COLO668 (cell line): ENCODE results near the gene ACTRT3.
"Not testable (repeated sequence)": the region's sequence is repeated elsewhere in the genome, so short reads cannot be mapped to it uniquely, and the experiment has no call there.

ENCODE experiments used
- DNase-seq: peaks from one replicate; lab custom pipeline; 2025; ENCODE audit not compliant: unreplicated experiment; lab: John Stamatoyannopoulos, UW

ACTRT3 gene

GRCh38 chr3:169772897-169773816 is 3.8 kb upstream of the ACTRT3 start, which contains the start of gene MYNN:
MYNN (plus strand) TSS chr3:169773396; CDS start chr3:169774296, 900 bp downstream.
- peak; percentile 87 for DNase-seq

DNA sequence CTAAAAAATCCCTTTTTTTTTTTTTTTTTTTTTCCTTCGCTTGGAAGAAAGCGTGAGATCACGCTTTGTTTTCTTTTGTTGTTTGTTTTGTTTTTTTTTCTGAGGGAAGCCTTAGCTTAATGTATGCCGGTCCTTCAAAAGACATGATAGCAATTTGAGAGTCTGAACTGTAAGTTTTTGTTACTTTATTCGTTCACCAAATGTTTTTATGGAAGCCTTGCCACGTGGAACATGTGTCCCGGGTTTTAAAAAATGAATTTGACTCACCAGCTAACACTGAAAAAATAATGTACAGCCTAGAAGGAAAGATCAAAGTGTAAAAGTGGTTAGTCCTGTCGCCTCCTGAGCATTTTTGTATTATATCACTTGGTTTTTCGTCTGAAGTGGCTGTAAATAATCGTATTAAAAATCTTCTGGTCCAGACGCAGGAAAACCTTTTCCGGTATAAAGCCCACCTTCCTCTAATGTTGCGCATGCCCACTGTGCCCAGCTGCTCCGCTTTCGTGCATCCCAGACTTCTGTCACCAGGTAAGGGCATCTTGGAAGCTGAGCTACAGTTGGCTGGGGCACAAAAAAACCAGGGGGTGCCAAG is 3.0 kb upstream of the ACTRT3 start:
- DNase-seq: peak; percentile 69

DNA sequence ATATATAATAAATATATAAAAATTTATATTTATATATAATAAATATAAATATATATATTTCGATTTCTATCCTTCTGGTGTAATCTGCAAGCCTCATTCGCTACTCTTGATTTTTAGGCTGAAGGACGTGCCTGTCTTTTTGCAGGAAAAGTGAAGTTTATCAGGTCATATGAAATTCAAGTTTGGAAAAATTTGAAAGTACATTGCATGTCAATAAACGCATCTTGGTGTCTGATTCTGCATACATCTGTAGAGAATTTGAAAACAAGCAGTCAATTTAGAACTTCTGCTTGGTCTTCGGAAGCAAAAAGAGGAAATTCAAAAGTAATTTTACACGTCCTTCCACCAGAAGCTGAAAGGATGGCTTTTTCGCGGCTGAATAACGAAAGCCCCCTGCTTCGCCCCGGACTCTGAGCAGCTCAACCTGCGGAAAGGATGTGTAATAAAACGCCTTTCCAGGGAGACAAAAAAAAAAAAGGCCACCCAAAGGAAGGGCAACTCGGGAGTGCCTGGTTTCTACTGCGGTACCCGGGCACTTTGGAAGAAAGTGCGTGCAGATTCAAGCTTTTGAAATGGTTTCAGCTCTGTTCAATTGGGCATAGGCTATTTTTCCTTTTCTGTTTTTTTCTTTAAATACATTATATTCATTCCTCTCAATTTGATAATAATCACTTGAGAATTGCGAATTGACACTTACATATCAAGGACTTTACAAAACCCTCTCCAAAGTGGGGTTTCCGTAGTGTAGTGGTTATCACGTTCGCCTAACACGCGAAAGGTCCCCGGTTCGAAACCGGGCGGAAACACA is 2.3 kb upstream of the ACTRT3 start:
- peak; percentile 59 for DNase-seq

DNA sequence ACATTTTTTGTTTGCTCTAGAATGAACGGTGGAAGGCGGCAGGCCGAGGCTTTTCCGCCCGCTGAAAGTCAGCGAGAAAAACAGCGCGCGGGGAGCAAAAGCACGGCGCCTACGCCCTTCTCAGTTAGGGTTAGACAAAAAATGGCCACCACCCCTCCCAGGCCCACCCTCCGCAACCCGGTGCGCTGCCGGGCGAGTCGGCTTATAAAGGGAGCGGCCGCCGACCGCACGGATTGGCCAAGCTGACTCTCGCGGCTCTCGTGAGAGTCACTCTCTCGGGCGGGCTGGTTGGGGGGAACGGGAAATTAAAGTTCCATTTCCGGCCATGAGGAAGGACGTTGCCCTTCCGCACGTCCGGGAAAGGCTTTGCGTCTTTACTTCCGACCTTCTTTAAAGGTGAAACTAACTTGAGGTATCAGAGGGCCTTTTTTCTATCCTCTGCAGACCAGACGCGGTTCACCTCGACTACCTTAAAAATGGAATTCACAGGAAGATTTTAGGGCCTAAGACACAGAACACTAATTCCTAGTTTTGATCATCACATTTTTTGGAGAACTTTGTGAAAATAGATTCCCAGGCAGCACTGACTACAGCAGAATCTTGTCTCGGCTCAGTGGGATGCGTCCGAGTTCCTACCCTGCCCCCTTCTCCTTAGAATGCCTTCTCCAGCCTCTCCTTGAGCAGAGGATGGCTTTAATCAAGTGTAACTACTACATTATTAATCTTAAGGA is 4.3 kb downstream of the ACTRT3 start, which contains the start of gene TERC:
TSS of gene TERC (minus strand) at position 179 of the 731 bp plus-strand sequence.
- peak; percentile 86 for DNase-seq

DNA sequence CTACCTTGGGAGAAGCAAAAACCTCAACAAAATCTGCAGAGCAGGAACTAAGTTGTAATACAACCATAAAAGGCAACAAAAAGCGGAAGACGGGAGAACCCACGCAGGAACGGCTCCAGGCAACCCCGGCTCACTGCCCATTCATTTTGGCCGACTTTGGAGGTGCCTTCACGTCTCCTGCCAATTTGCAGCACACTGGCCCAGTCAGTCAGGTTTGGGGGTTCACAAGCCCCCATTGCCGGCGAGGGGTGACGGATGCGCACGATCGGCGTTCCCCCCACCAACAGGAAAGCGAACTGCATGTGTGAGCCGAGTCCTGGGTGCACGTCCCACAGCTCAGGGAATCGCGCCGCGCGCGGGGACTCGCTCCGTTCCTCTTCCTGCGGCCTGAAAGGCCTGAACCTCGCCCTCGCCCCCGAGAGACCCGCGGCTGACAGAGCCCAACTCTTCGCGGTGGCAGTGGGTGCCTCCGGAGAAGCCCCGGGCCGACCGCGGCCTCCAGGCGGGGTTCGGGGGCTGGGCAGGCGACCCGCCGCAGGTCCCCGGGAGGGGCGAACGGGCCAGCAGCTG is 5.0 kb downstream of the ACTRT3 start:
- DNase-seq: peak; percentile 43

DNA sequence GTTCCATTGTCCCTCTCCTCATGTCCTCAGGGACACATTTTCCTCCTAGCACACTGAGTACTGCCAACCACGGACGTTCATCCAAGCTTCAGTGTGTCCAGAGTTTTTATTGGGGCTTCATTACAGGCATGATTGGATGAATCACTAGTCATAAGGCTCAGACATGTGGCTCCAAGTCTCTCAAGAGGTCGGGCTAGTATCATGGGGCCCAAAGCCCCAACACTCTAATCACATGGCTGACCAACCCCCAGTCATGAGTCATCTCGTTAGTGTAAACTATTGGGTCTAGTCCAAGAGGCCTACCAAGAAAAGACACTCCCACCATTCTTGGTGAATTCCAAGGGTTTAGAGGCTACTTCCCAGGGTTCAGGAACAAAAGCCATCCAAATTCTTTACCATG is 8.9 kb downstream of the ACTRT3 start:
- no peak for DNase-seq

GRCh38 chr3:169759256-169759655 is 10.1 kb downstream of the ACTRT3 start:
- DNase-seq: no peak

GRCh38 chr3:169758359-169758994 is 10.9 kb downstream of the ACTRT3 start:
- no peak for DNase-seq

DNA sequence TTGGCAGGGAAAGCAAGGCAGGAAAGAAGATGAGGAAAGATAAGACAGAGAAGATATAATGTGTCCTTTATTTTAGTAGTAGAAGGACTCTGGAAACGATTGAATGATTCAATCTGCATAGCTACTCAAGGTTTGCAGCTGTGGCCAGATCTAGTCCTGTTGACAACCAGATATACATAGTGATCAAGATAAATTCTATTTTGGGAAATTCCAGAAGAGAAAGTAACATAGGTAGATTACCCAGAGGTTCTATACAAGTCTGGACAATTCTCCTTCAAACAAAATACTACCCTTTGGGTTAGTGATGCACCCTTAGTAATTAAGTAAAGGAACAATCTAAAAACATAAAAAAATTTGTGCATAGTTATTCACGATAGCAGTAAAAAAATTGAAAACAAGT is 13.9 kb downstream of the ACTRT3 start:
- DNase-seq: no peak

DNA sequence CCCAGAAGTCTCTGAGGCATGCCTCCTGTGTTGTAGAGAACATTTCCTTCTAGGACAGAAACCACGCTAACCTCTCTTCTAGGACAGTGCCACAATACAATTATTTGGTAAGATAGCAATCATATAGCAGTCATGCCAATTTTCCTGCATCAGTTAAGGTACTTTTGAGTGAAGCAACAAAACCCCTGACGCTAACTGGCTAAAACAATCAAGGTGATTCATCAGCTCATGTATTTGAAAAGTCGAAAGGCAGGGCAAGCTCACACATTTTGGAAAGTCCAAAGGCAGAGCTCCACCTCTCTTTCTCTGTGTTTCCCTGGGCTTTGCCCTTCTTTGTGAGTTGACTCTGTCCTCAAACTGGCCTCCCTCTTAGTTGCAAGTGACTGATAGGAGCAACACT is 14.7 kb downstream of the ACTRT3 start:
- no peak for DNase-seq

GRCh38 chr3:169751875-169752274 is 17.5 kb downstream of the ACTRT3 start:
- DNase-seq: no peak

GRCh38 chr3:169750665-169751064 is 18.7 kb downstream of the ACTRT3 start:
- DNase-seq: no peak

DNA sequence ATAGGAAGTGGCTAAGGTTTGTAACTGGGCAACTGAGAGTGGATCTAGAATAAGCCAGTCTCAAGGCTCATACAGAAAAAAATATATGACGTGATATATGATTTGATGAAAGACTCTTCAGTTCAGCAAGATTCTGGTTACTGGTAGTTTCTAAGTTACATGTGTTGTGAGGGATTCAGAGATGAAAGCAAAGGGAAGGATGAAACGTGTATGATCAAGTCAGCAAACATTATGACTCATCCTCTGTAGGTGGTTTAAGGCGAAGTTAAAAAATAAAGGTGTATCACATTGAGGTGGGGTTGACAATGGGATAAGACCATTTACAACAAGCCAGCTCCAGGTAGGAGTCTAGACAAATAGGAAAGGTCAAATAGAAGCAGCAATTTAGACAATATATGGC is 20.7 kb downstream of the ACTRT3 start:
- no peak for DNase-seq

DNA sequence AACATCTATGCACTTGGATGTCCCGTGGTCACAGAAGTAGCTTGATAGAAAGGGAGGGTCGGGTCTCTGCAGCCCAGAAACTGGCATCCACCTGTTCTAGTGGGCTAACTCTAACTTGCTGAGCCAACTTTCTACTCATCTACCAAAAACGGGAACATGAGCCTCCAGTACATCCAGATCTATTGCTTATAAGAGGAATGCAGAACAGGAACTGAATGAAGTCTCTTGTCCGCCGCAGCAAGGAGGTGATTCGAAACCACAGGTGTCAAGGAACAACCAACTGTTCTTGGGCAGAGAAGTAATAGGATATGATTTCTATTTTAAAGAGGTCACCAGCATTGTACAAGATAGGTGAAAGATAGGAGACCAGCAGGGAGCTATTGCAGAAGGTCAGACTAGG is 22.4 kb downstream of the ACTRT3 start:
- no peak for DNase-seq

DNA sequence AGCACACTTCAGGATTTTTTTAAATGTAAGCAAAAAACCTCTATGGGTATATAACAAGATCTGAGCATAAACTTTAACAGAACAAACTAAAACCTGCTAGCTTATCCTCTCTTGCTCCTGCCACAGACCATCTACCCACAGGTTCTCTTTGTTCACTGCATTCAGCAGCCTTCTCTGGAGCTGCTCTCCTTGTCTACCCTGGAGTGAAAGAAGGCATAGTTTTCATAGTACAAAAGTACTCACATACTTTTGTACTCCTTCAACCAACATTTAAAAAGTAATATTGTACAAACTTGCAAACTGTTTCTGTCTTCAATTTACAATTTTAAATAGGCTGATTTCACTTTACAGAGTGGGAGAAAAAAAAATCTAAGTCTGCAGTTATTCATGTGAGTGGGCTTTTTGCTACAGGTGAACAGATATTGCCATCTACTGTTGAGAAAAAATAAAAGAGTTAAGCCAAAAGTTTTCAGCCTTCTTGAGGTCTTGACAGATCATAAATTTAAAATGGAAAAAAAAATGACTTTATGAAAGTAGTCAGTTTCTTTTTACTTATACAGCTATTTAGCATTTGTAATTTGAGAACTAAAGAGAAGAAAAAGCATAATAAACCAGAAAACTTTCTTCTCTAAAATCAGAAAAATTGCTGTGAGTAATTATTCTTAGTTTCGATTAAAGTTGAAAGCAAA is 24.9 kb downstream of the ACTRT3 start:
- DNase-seq: no peak

- DNase-seq: no peak
Measured at GRCh38 chr3:169739067-169739466, 30.3 kb downstream of the ACTRT3 start.

GRCh38 chr3:169731857-169732256 is 37.5 kb downstream of the ACTRT3 start:
- not testable (repeated sequence) for DNase-seq

DNA sequence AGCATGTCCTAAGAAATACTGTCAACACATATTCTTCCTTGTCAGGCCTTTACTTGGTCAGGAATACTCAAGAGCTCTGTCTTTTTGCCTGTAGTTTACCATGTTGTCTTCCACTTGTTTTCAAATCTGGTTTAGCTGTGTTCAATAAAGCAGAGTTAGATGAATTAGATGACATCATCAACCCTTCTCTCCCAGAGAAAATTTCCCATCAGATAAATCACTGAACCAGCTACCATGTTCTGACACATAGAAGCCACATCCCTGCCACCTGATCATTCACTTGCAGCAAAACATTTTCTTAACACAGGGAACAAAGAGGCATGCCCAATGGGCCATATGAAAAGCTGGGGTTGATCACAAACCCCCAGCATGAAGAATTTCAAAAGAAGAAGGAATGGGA is 46.6 kb downstream of the ACTRT3 start:
- DNase-seq: no peak

DNA sequence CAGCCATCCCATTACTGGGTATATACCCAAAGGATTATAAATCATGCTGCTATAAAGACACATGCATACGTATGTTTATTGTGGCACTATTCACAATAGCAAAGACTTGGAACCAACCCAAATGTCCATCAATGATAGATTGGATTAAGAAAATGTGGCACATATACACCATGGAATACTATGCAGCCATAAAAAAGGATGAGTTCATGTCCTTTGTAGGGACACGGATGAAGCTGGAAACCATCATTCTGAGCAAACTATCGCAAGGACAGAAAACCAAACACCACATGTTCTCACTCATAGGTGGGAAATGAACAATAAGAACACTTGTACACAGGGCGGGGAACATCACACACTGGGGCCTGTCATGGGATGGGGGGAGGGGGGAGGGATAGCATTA is 50.9 kb downstream of the ACTRT3 start:
- DNase-seq: not testable (repeated sequence)
